Measurements from ENCODE around the gene TCF12. TPM values are rescaled to one million over a fixed set of nuclear protein-coding genes. Genes with fewer than 3 reads are reported as not detected.

The TCF12 gene
- total RNA-seq, 1 donor from 2014 or later = 149 TPM

DNA sequence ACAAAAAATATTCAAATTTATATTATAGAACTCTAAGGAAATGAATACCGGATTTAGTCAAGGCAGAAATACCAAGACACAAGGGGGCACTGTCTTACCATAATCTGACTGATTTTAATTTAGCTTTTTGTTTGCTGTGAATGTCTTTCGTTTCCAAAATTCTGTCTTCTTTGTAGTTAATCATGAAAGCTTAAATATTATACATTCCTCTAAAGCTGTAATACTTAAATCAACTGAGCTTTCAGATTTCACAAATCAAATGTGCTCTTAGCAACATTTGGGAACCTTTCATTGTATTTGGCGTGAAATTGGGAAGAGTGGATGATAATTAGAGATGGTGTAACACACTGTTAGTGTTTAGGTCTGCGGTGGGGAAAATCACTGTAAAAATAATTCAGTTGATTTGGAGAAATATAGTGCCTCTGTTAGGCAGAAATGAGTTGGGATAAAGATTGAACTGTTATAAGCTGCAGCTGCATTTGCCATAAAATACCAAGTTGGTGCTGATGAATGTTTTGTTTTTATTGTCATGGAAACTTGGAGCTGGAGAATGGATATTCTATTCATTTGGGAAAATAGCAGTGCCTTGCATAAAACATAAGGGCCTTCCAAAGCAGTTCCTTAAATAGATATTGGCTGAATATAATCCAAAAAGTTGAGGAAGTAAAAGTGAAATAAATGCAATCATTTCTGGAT is 228.2 kb downstream of the TCF12 start:
- peaks cover 35% of the 10 kb centered on the region for H3K4me1 ChIP-seq
- no peak overlapping the region for H2AFZ ChIP-seq (replicated peaks)
- H3K9me3 ChIP-seq (ENCODE audit: low read depth) = no peaks in the 10 kb centered on the region
- H3K4me3 ChIP-seq = no peak overlapping the region
- peak overlapping the region; percentile 0 for H3K4me2 ChIP-seq
- Mint-ChIP-seq H3K36me3 (peaks cover 14% of the 10 kb centered on the region), H3K4me3 (peak overlapping the region; percentile 62), H3K4me1 (peaks cover 34% of the 10 kb centered on the region), H3K27ac (peak overlapping the region; percentile 82), H3K27me3 (ENCODE audit: insufficient read depth, low read depth) (no peaks in the 10 kb centered on the region), H3K9me3 (peaks cover 11% of the 10 kb centered on the region)
- peaks cover 17% of the 10 kb centered on the region for H4K20me1 ChIP-seq (ENCODE audit: low read depth)
- no peak for TF ChIP-seq EZH2phosphoT487 (IDR thresholded peaks at IDR 0.05)
- no peak for TF ChIP-seq EZH2 (IDR thresholded peaks at IDR 0.05)
- TF ChIP-seq CTCF (IDR thresholded peaks at IDR 0.05) = peak; percentile 76
- no peaks in the 10 kb centered on the region for H3K27me3 ChIP-seq
- no peak overlapping the region for H3K9ac ChIP-seq
- H3F3A ChIP-seq (ENCODE audit: low read depth) = peaks cover 9% of the 10 kb centered on the region
- peaks cover 52% of the 10 kb centered on the region for H3K79me2 ChIP-seq (ENCODE audit: low read depth)
- H3K36me3 ChIP-seq = no peaks in the 10 kb centered on the region
- no peak overlapping the region for H3K27ac ChIP-seq
- peak; percentile 54 for DNase-seq (ENCODE audit: low spot score)

DNA sequence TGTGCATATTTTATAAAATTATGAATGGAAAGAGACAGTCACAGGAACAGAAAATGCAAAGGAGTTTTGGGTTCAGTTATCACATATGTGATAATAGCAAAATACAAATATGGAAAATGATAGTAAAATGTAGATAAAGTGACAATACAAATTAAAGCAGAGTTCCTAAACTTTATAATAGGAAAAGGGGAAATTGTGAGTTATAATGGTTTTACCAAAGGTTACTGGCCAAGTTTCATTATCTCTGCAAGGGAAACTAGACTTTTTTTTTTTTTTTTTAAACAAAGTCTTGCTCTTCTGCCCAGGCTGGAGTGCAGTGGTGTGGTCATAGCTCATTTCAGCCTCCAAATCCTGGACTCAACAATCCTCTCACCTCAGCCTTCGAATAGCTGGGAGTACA is 229.2 kb downstream of the TCF12 start:
- TF ChIP-seq EZH2 (IDR thresholded peaks at IDR 0.05) (no peak), EZH2phosphoT487 (IDR thresholded peaks at IDR 0.05) (no peak), CTCF (IDR thresholded peaks at IDR 0.05) (no peak)
- H3K27ac ChIP-seq = no peak overlapping the region
- H3K36me3 Mint-ChIP-seq = peaks cover 24% of the 10 kb centered on the region
- no peak overlapping the region for H3K9ac ChIP-seq
- no peak overlapping the region for H3K4me2 ChIP-seq
- peaks cover 21% of the 10 kb centered on the region for H3K9me3 Mint-ChIP-seq
- peaks cover 9% of the 10 kb centered on the region for H3F3A ChIP-seq (ENCODE audit: low read depth)
- no peak overlapping the region for H3K4me3 Mint-ChIP-seq
- H3K4me3 ChIP-seq = no peak overlapping the region
- no peak overlapping the region for H2AFZ ChIP-seq (replicated peaks)
- H3K4me1 Mint-ChIP-seq = peaks cover 34% of the 10 kb centered on the region
- no peak for DNase-seq (ENCODE audit: low spot score)
- peaks cover 50% of the 10 kb centered on the region for H3K79me2 ChIP-seq (ENCODE audit: low read depth)
- H3K27me3 ChIP-seq = no peaks in the 10 kb centered on the region
- peaks cover 7% of the 10 kb centered on the region for H3K36me3 ChIP-seq
- peaks cover 35% of the 10 kb centered on the region for H3K4me1 ChIP-seq
- peaks cover 5% of the 10 kb centered on the region for H3K9me3 ChIP-seq (ENCODE audit: low read depth)
- H4K20me1 ChIP-seq (ENCODE audit: low read depth) = peaks cover 17% of the 10 kb centered on the region
- no peaks in the 10 kb centered on the region for H3K27me3 Mint-ChIP-seq (ENCODE audit: insufficient read depth, low read depth)
- no peak overlapping the region for H3K27ac Mint-ChIP-seq

DNA sequence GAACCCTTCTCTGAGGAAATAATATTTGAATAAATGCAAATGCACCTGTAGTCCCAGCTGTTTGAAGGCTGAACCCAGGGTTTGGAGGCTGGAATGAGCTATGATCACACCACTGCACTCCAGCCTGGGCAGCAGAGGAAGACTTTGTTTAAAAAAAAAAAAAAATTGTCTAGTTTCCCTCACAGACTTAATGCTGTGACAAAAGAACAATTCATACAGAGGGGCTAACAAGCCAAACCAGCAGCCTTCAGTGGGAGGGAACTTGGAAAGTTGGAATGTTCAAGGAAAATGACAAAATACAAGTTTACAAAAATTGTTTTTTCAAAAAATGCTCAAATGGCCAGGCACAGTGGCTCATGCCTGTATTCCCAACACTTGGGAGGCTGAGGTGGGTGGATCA is 229.8 kb downstream of the TCF12 start:
- Histone ChIP-seq H2AFZ (replicated peaks) (no peak overlapping the region), H3K36me3 (peaks cover 11% of the 10 kb centered on the region), H3K79me2 (ENCODE audit: low read depth) (peaks cover 44% of the 10 kb centered on the region), H3K4me3 (no peak overlapping the region), H4K20me1 (ENCODE audit: low read depth) (peaks cover 17% of the 10 kb centered on the region), H3K4me2 (no peak overlapping the region), H3K9me3 (ENCODE audit: low read depth) (peaks cover 5% of the 10 kb centered on the region), H3K4me1 (peaks cover 33% of the 10 kb centered on the region), H3K27ac (no peak overlapping the region), H3K9ac (no peak overlapping the region), H3K27me3 (no peaks in the 10 kb centered on the region), H3F3A (ENCODE audit: low read depth) (peaks cover 9% of the 10 kb centered on the region)
- TF ChIP-seq CTCF (IDR thresholded peaks at IDR 0.05) (no peak), EZH2phosphoT487 (IDR thresholded peaks at IDR 0.05) (no peak), EZH2 (IDR thresholded peaks at IDR 0.05) (no peak)
- Mint-ChIP-seq H3K9me3 (peaks cover 24% of the 10 kb centered on the region), H3K4me3 (no peak overlapping the region), H3K27me3 (ENCODE audit: insufficient read depth, low read depth) (no peaks in the 10 kb centered on the region), H3K4me1 (peaks cover 31% of the 10 kb centered on the region), H3K36me3 (peaks cover 29% of the 10 kb centered on the region), H3K27ac (peak overlapping the region; percentile 73)
- DNase-seq (ENCODE audit: low spot score) = no peak
